OCI-LY3 (cell line): ENCODE data around the gene MERTK.

Experiments
- EZH2phosphoT487 ChIP-seq: fragments of 200-600 bp; shearing (Covaris generic); IDR thresholded peaks from 2 replicates; pipeline ENCODE4 v1.6.1; 2018; ENCODE audit warnings: antibody characterized with exemption, mixed run types, low read depth
- TF ChIP-seq, protein P1 (sequence below): fragments of 200-600, 300-600 bp; sonication (generic); IDR thresholded peaks from 2 replicates; pipeline ENCODE4 v1.5.1; 2014; ENCODE audit warnings: antibody characterized with exemption, low read length, low read depth

DNA sequence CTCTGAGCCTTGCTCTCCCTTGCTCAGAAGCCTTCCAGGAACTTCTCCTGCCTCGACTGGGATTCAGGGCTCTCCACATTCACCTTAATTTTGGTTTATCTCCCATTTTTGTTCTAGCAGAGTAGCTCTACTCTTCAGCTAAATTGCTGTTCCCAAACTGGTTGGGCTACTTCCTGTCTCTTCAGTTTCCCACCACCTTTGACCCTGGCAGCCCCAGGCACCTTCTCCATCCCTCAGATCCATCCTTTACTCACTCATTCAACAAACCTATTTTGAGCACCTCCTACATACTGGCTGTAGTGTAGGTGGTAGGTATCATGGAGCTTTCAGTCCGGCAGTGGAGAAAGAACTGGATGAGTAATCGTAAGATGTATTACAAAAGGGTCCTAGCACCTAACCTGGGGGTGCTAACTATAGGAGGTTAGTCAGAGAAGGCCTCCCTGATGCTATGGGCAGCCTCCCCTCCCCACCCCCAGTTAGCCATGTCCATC, 26.3 kb downstream of the MERTK start:
- TF ChIP-seq, protein P1, sequence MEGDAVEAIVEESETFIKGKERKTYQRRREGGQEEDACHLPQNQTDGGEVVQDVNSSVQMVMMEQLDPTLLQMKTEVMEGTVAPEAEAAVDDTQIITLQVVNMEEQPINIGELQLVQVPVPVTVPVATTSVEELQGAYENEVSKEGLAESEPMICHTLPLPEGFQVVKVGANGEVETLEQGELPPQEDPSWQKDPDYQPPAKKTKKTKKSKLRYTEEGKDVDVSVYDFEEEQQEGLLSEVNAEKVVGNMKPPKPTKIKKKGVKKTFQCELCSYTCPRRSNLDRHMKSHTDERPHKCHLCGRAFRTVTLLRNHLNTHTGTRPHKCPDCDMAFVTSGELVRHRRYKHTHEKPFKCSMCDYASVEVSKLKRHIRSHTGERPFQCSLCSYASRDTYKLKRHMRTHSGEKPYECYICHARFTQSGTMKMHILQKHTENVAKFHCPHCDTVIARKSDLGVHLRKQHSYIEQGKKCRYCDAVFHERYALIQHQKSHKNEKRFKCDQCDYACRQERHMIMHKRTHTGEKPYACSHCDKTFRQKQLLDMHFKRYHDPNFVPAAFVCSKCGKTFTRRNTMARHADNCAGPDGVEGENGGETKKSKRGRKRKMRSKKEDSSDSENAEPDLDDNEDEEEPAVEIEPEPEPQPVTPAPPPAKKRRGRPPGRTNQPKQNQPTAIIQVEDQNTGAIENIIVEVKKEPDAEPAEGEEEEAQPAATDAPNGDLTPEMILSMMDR: no peak
- no peak for TF ChIP-seq EZH2phosphoT487
